ENCODE data around the gene PLEKHG4.

The PLEKHG4 gene

GRCh38 chr16:67271446-67271845 lies 7.9 kb upstream of the PLEKHG4 start:
- H2BK15ac ChIP-seq (ENCODE audit: low read depth, poor library complexity, severe bottlenecking): peak overlapping the region; percentile 13
- H2AFZ ChIP-seq (ENCODE audit: low read depth, low read length): no peak overlapping the region
- H2BK12ac ChIP-seq (ENCODE audit: low read length in 2 of 2): peak overlapping the region in 1 of 2 experiments; percentile 61
- peak overlapping the region in 1 of 2 experiments; percentile 21 for H3K4ac ChIP-seq (ENCODE audit: low read depth in 1 of 2, low read length in 2 of 2)
- DNase-seq: no peak
- no peaks in the 10 kb centered on the region for H3K27me3 ChIP-seq (ENCODE audit: control insufficient read depth in 1 of 2, insufficient read depth in 1 of 2, low read length in 2 of 2)
- no peak overlapping the region for H2BK5ac ChIP-seq (ENCODE audit: low read depth, low read length, poor library complexity, severe bottlenecking)
- H2AK5ac ChIP-seq (ENCODE audit: low read length, severe bottlenecking): no peak overlapping the region
- no peak overlapping the region for H3K14ac ChIP-seq (ENCODE audit: low read length in 2 of 2)
- peaks cover 19 to 40% of the 10 kb centered on the region in 2 experiments for H3K36me3 ChIP-seq (ENCODE audit: control insufficient read depth in 1 of 2, insufficient read depth in 2 of 2, low read depth in 1 of 2, low read length in 2 of 2)
- no peak overlapping the region for H4K8ac ChIP-seq (ENCODE audit: low read length)
- no peak overlapping the region for H3K23ac ChIP-seq (ENCODE audit: low read length in 2 of 2)
- H4K91ac ChIP-seq (ENCODE audit: low read length): no peak overlapping the region
- peaks cover 4% of the 10 kb centered on the region for H3K79me1 ChIP-seq (replicated peaks; ENCODE audit: low read length, poor library complexity, severe bottlenecking)
- peak overlapping the region; percentile 23 for H3K9ac ChIP-seq (ENCODE audit: low read length)
- 100% methylated on average over 4 of the region's 4 CpGs for WGBS
- no peak overlapping the region for H3K27ac ChIP-seq (ENCODE audit: low read length, poor library complexity, severe bottlenecking)
- H3K18ac ChIP-seq (ENCODE audit: low read depth in 1 of 2, low read length in 2 of 2): no peak overlapping the region
- no peak overlapping the region for H3K4me2 ChIP-seq (ENCODE audit: low read length, poor library complexity, severe bottlenecking)
- H2BK120ac ChIP-seq (ENCODE audit: low read depth, low read length): no peak overlapping the region
- H3K4me1 ChIP-seq (ENCODE audit: control insufficient read depth, insufficient read depth, low read depth, low read length): peaks cover 11% of the 10 kb centered on the region
- H3K9me3 ChIP-seq (ENCODE audit: control insufficient read depth, low read length): no peaks in the 10 kb centered on the region
- no peak overlapping the region for H3K4me3 ChIP-seq (ENCODE audit: insufficient read depth in 1 of 2, low read depth in 1 of 2, low read length in 2 of 2)

- no peak overlapping the region for H2BK15ac ChIP-seq (ENCODE audit: low read depth, poor library complexity, severe bottlenecking)
- H2AK5ac ChIP-seq (ENCODE audit: low read length, severe bottlenecking): peak overlapping the region; percentile 20
- peaks cover 21 to 48% of the 10 kb centered on the region in 2 experiments for H3K36me3 ChIP-seq (ENCODE audit: control insufficient read depth in 1 of 2, insufficient read depth in 2 of 2, low read depth in 1 of 2, low read length in 2 of 2)
- no peak overlapping the region for H2BK120ac ChIP-seq (ENCODE audit: low read depth, low read length)
- no peak overlapping the region for H3K23ac ChIP-seq (ENCODE audit: low read length in 2 of 2)
- H3K18ac ChIP-seq (ENCODE audit: low read depth in 1 of 2, low read length in 2 of 2): no peak overlapping the region
- H3K27ac ChIP-seq (ENCODE audit: low read length, poor library complexity, severe bottlenecking): no peak overlapping the region
- no peak overlapping the region for H2BK5ac ChIP-seq (ENCODE audit: low read depth, low read length, poor library complexity, severe bottlenecking)
- H2BK12ac ChIP-seq (ENCODE audit: low read length in 2 of 2): no peak overlapping the region
- WGBS: no CpG with 5 or more reads among the region's 2 CpGs
- no peaks in the 10 kb centered on the region for H3K27me3 ChIP-seq (ENCODE audit: control insufficient read depth in 1 of 2, insufficient read depth in 1 of 2, low read length in 2 of 2)
- DNase-seq: no peak
- no peak overlapping the region for H3K14ac ChIP-seq (ENCODE audit: low read length in 2 of 2)
- peaks cover 4% of the 10 kb centered on the region for H3K79me1 ChIP-seq (replicated peaks; ENCODE audit: low read length, poor library complexity, severe bottlenecking)
- H3K9me3 ChIP-seq (ENCODE audit: control insufficient read depth, low read length): no peaks in the 10 kb centered on the region
- no peak overlapping the region for H4K8ac ChIP-seq (ENCODE audit: low read length)
- no peak overlapping the region for H4K91ac ChIP-seq (ENCODE audit: low read length)
- H3K4me1 ChIP-seq (ENCODE audit: control insufficient read depth, insufficient read depth, low read depth, low read length): peaks cover 32% of the 10 kb centered on the region
- H2AFZ ChIP-seq (ENCODE audit: low read depth, low read length): no peak overlapping the region
- peak overlapping the region in 1 of 2 experiments; percentile 35 for H3K4ac ChIP-seq (ENCODE audit: low read depth in 1 of 2, low read length in 2 of 2)
- no peak overlapping the region for H3K4me2 ChIP-seq (ENCODE audit: low read length, poor library complexity, severe bottlenecking)
- H3K4me3 ChIP-seq (ENCODE audit: insufficient read depth in 1 of 2, low read depth in 1 of 2, low read length in 2 of 2): no peak overlapping the region
- H3K9ac ChIP-seq (ENCODE audit: low read length): peak overlapping the region; percentile 48
Measured at GRCh38 chr16:67275321-67275720, 4.0 kb upstream of the PLEKHG4 start.

GRCh38 chr16:67277294-67277998 lies 1.9 kb upstream of the PLEKHG4 start:
- Histone ChIP-seq H2BK15ac (ENCODE audit: low read depth, poor library complexity, severe bottlenecking) (peak overlapping the region; percentile 44), H3K27me3 (ENCODE audit: control insufficient read depth in 1 of 2, insufficient read depth in 1 of 2, low read length in 2 of 2) (no peaks in the 10 kb centered on the region), H4K8ac (ENCODE audit: low read length) (peak overlapping the region; percentile 97), H3K23ac (ENCODE audit: low read length in 2 of 2) (no peak overlapping the region), H2AK5ac (ENCODE audit: low read length, severe bottlenecking) (peak overlapping the region; percentile 81), H3K27ac (ENCODE audit: low read length, poor library complexity, severe bottlenecking) (peak overlapping the region; percentile 99), H2BK5ac (ENCODE audit: low read depth, low read length, poor library complexity, severe bottlenecking) (peak overlapping the region; percentile 92), H3K36me3 (ENCODE audit: control insufficient read depth in 1 of 2, insufficient read depth in 2 of 2, low read depth in 1 of 2, low read length in 2 of 2) (peaks cover 15 to 49% of the 10 kb centered on the region in 2 experiments), H3K4me2 (ENCODE audit: low read length, poor library complexity, severe bottlenecking) (peak overlapping the region; percentile 4), H2BK120ac (ENCODE audit: low read depth, low read length) (peak overlapping the region; percentile 36), H4K91ac (ENCODE audit: low read length) (peak overlapping the region; percentile 96), H3K9me3 (ENCODE audit: control insufficient read depth, low read length) (no peaks in the 10 kb centered on the region), H3K4me1 (ENCODE audit: control insufficient read depth, insufficient read depth, low read depth, low read length) (peaks cover 32% of the 10 kb centered on the region), H3K79me1 (replicated peaks; ENCODE audit: low read length, poor library complexity, severe bottlenecking) (peaks cover 4% of the 10 kb centered on the region), H3K14ac (ENCODE audit: low read length in 2 of 2) (peak overlapping the region in 1 of 2 experiments; percentile 72), H2AFZ (ENCODE audit: low read depth, low read length) (no peak overlapping the region), H2BK12ac (ENCODE audit: low read length in 2 of 2) (peak overlapping the region; percentile 41 to 96), H3K4ac (ENCODE audit: low read depth in 1 of 2, low read length in 2 of 2) (peak overlapping the region; percentile 88 to 94), H3K4me3 (ENCODE audit: insufficient read depth in 1 of 2, low read depth in 1 of 2, low read length in 2 of 2) (peak overlapping the region in 1 of 2 experiments; percentile 84), H3K9ac (ENCODE audit: low read length) (peak overlapping the region; percentile 99), H3K18ac (ENCODE audit: low read depth in 1 of 2, low read length in 2 of 2) (peak overlapping the region; percentile 93)
- peak; percentile 99 for DNase-seq
- WGBS: 39% methylated on average over 4 of the region's 4 CpGs

DNA sequence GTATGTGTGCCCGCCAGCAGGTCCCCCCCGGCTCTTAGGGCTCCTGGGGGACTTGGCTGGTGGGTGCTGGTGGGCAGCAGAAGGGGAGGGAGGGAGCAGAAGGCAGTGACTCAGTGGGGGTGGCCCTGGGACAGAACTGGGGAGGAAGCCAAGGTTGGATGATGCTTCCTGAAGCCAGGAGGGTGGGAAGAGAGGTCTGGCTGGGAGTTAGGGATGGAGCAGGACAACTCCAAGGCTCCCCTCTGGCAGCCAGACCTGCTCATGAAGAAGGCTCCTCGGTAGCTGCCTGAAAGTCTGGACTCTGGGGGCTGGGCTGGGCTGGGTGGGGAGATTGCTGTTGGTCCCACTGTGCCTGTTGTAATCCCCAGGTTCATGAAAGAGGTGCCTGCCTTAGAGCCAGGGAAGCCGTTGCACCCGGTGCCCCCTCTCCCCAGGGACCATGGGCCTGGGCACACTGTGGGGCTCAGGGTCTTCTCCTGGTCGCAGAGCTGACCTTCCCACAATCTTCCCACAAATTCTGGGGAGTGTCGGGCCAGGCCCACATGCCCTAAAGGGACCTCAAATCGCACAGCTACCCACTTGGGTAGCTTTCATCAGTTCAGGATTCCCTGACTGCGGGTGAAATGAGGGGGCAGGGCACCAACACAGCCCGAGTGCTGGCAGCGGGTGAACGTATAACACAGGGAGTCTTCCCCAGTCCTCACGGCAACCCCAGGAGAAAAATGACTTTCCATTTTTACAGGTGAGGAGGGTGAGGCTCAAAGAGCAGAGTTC lies 1.1 kb upstream of the PLEKHG4 start:
- Histone ChIP-seq H3K79me1 (replicated peaks; ENCODE audit: low read length, poor library complexity, severe bottlenecking) (peaks cover 4% of the 10 kb centered on the region), H2AFZ (ENCODE audit: low read depth, low read length) (peak overlapping the region; percentile 70)

More for the DNA sequence above, 1.1 kb upstream of the PLEKHG4 start:
- Histone ChIP-seq H2BK120ac (ENCODE audit: low read depth, low read length) (peak overlapping the region; percentile 92), H3K4ac (ENCODE audit: low read depth in 1 of 2, low read length in 2 of 2) (peak overlapping the region; percentile 88 to 94), H3K18ac (ENCODE audit: low read depth in 1 of 2, low read length in 2 of 2) (peak overlapping the region; percentile 93 to 95), H3K9ac (ENCODE audit: low read length) (peak overlapping the region; percentile 99), H2BK5ac (ENCODE audit: low read depth, low read length, poor library complexity, severe bottlenecking) (peak overlapping the region; percentile 92), H4K91ac (ENCODE audit: low read length) (peak overlapping the region; percentile 96), H2BK12ac (ENCODE audit: low read length in 2 of 2) (peak overlapping the region; percentile 41 to 96), H3K36me3 (ENCODE audit: control insufficient read depth in 1 of 2, insufficient read depth in 2 of 2, low read depth in 1 of 2, low read length in 2 of 2) (peaks cover 15 to 54% of the 10 kb centered on the region in 2 experiments), H3K23ac (ENCODE audit: low read length in 2 of 2) (peak overlapping the region in 1 of 2 experiments; percentile 41), H3K4me1 (ENCODE audit: control insufficient read depth, insufficient read depth, low read depth, low read length) (peaks cover 32% of the 10 kb centered on the region), H2BK15ac (ENCODE audit: low read depth, poor library complexity, severe bottlenecking) (peak overlapping the region; percentile 98), H3K4me2 (ENCODE audit: low read length, poor library complexity, severe bottlenecking) (peak overlapping the region; percentile 62), H3K27me3 (ENCODE audit: control insufficient read depth in 1 of 2, insufficient read depth in 1 of 2, low read length in 2 of 2) (no peaks in the 10 kb centered on the region), H3K9me3 (ENCODE audit: control insufficient read depth, low read length) (no peaks in the 10 kb centered on the region), H2AK5ac (ENCODE audit: low read length, severe bottlenecking) (peak overlapping the region; percentile 81), H4K8ac (ENCODE audit: low read length) (peak overlapping the region; percentile 97), H3K14ac (ENCODE audit: low read length in 2 of 2) (peak overlapping the region in 1 of 2 experiments; percentile 95), H3K27ac (ENCODE audit: low read length, poor library complexity, severe bottlenecking) (peak overlapping the region; percentile 99), H3K4me3 (ENCODE audit: insufficient read depth in 1 of 2, low read depth in 1 of 2, low read length in 2 of 2) (peak overlapping the region in 1 of 2 experiments; percentile 84)
- WGBS: 83% methylated on average over 13 of the region's 13 CpGs
- DNase-seq: peak; percentile 87

Data from mesenchymal stem cell (in vitro differentiated cells and primary cell).